ENCODE data around the gene CHRNA1.

CHRNA1 gene

DNA sequence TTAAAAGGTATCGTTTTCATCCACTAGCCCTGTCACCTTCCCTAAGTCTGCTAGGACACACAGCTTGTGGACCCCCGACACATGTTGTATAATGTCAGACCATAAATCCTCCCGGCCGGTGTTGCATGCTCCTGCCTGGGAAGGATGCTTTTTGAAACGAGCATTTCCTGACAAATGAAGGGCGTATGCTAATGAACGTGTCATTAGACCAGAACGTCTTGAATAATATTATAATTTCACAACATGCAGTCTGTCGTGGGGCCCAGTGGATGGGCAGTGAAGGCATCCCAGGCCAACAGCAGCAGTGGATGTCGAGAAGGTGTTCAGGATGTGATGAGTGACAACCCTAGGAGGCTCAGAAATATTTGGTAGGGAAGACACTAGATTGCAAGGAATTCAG, 7.5 kb downstream of the CHRNA1 start:
- no peak for DNase-seq (ENCODE audit: low read depth)
- no peaks in the 10 kb centered on the region for H3K36me3 ChIP-seq (ENCODE audit: control insufficient read depth, insufficient read depth, low read length, severe bottlenecking)
- H3K4me1 ChIP-seq (ENCODE audit: control insufficient read depth, insufficient read depth, low read length): no peaks in the 10 kb centered on the region
- no peak overlapping the region for H3K4me3 ChIP-seq (ENCODE audit: low read length)
- no peak overlapping the region for H3K9ac ChIP-seq (ENCODE audit: low read length)
- H3K9me3 ChIP-seq (ENCODE audit: control insufficient read depth, low read length): no peaks in the 10 kb centered on the region
- no peaks in the 10 kb centered on the region for H3K27me3 ChIP-seq (replicated peaks; ENCODE audit: control insufficient read depth, insufficient read depth, low read length)

- H3K27me3 ChIP-seq (replicated peaks; ENCODE audit: control insufficient read depth, insufficient read depth, low read length): peaks cover 3% of the 10 kb centered on the region
- H3K9me3 ChIP-seq (ENCODE audit: control insufficient read depth, low read length): no peaks in the 10 kb centered on the region
- H3K9ac ChIP-seq (ENCODE audit: low read length): no peak overlapping the region
- H3K4me1 ChIP-seq (ENCODE audit: control insufficient read depth, insufficient read depth, low read length): no peaks in the 10 kb centered on the region
- no peaks in the 10 kb centered on the region for H3K36me3 ChIP-seq (ENCODE audit: control insufficient read depth, insufficient read depth, low read length, severe bottlenecking)
- no peak overlapping the region for H3K4me3 ChIP-seq (ENCODE audit: low read length)
- DNase-seq (ENCODE audit: low read depth): no peak
These were observed 11.1 kb downstream of the CHRNA1 start for GRCh38 chr2:174753038-174753633.

DNA sequence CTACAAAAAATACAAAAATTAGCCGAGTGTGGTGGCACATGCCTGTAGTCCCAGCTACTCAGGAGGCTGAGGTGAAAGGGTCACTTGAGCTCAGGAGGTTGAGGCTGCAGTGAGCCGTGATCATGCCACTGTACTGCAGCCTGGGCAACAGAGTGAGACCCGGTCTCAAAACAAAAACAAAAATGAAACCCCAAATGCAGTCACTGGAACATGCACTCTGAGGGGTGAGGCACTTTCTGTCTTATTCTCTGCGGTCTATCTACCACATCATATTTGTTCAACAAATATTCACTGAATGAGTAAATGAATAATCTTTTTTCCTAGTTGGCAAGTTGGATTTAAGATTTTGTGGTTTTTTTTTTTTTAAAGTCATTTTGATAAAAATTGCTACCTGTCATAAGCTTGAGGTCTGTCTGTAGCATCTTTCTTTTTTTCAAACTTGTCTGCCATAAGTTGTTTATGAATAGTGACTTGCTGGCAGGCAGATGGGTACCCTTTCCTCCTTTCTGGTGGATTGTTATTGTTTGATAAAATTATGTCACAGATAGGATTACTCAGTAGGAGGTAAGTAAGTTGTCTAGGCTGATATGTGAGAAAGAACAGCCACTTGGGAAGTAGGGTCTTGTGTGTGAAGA, 11.8 kb downstream of the CHRNA1 start:
- peaks cover 3% of the 10 kb centered on the region for H3K27me3 ChIP-seq (replicated peaks; ENCODE audit: control insufficient read depth, insufficient read depth, low read length)
- H3K9me3 ChIP-seq (ENCODE audit: control insufficient read depth, low read length): no peaks in the 10 kb centered on the region
- peak; percentile 21 for DNase-seq (ENCODE audit: low read depth)
- H3K9ac ChIP-seq (ENCODE audit: low read length): no peak overlapping the region
- H3K4me1 ChIP-seq (ENCODE audit: control insufficient read depth, insufficient read depth, low read length): no peaks in the 10 kb centered on the region
- H3K36me3 ChIP-seq (ENCODE audit: control insufficient read depth, insufficient read depth, low read length, severe bottlenecking): no peaks in the 10 kb centered on the region
- H3K4me3 ChIP-seq (ENCODE audit: low read length): no peak overlapping the region

GRCh38 chr2:174750923-174751441, 13.3 kb downstream of the CHRNA1 start:
- H3K9ac ChIP-seq (ENCODE audit: low read length): no peak overlapping the region
- no peak for DNase-seq (ENCODE audit: low read depth)
- H3K36me3 ChIP-seq (ENCODE audit: control insufficient read depth, insufficient read depth, low read length, severe bottlenecking): no peaks in the 10 kb centered on the region
- no peaks in the 10 kb centered on the region for H3K4me1 ChIP-seq (ENCODE audit: control insufficient read depth, insufficient read depth, low read length)
- H3K27me3 ChIP-seq (replicated peaks; ENCODE audit: control insufficient read depth, insufficient read depth, low read length): peaks cover 3% of the 10 kb centered on the region
- no peaks in the 10 kb centered on the region for H3K9me3 ChIP-seq (ENCODE audit: control insufficient read depth, low read length)
- H3K4me3 ChIP-seq (ENCODE audit: low read length): no peak overlapping the region

GRCh38 chr2:174749793-174750192, 14.5 kb downstream of the CHRNA1 start:
- Histone ChIP-seq H3K9ac (ENCODE audit: low read length) (no peak overlapping the region), H3K36me3 (ENCODE audit: control insufficient read depth, insufficient read depth, low read length, severe bottlenecking) (no peaks in the 10 kb centered on the region), H3K9me3 (ENCODE audit: control insufficient read depth, low read length) (no peaks in the 10 kb centered on the region), H3K4me1 (ENCODE audit: control insufficient read depth, insufficient read depth, low read length) (no peaks in the 10 kb centered on the region), H3K4me3 (ENCODE audit: low read length) (no peak overlapping the region), H3K27me3 (replicated peaks; ENCODE audit: control insufficient read depth, insufficient read depth, low read length) (peaks cover 3% of the 10 kb centered on the region)
- no peak for DNase-seq (ENCODE audit: low read depth)

GRCh38 chr2:174748948-174749347, 15.3 kb downstream of the CHRNA1 start:
- Histone ChIP-seq H3K4me1 (ENCODE audit: control insufficient read depth, insufficient read depth, low read length) (no peaks in the 10 kb centered on the region), H3K36me3 (ENCODE audit: control insufficient read depth, insufficient read depth, low read length, severe bottlenecking) (no peaks in the 10 kb centered on the region), H3K27me3 (replicated peaks; ENCODE audit: control insufficient read depth, insufficient read depth, low read length) (peaks cover 3% of the 10 kb centered on the region), H3K4me3 (ENCODE audit: low read length) (no peak overlapping the region), H3K9me3 (ENCODE audit: control insufficient read depth, low read length) (no peaks in the 10 kb centered on the region), H3K9ac (ENCODE audit: low read length) (no peak overlapping the region)
- peak; percentile 79 for DNase-seq (ENCODE audit: low read depth)

DNA sequence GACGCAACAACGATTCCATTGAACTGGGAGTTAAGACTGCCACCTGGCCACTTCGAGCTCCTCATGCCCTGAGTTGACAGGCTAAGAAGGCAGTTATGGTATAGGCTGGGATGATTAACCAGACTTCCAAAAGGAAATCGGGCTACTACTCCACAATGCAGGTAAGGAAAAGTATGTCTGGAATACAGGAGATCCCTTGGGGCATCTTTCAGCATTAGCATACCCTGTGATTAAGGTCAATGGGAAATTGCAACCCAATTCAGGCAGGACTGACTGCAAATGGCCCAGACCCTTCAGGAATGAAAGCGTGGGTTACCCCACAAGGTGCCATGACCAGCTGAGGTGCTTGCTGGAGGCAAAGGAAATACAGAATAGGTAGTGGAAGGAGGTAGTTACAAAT, 19.1 kb downstream of the CHRNA1 start:
- Histone ChIP-seq H3K4me3 (ENCODE audit: low read length) (no peak overlapping the region), H3K9me3 (ENCODE audit: control insufficient read depth, low read length) (no peaks in the 10 kb centered on the region)
- DNase-seq (ENCODE audit: low read depth): no peak

GRCh38 chr2:174744111-174744510, 20.2 kb downstream of the CHRNA1 start:
- no peak for DNase-seq (ENCODE audit: low read depth)
- Histone ChIP-seq H3K4me1 (ENCODE audit: control insufficient read depth, insufficient read depth, low read length) (no peaks in the 10 kb centered on the region), H3K4me3 (ENCODE audit: low read length) (no peak overlapping the region), H3K36me3 (ENCODE audit: control insufficient read depth, insufficient read depth, low read length, severe bottlenecking) (no peaks in the 10 kb centered on the region), H3K9me3 (ENCODE audit: control insufficient read depth, low read length) (no peaks in the 10 kb centered on the region), H3K9ac (ENCODE audit: low read length) (no peak overlapping the region), H3K27me3 (replicated peaks; ENCODE audit: control insufficient read depth, insufficient read depth, low read length) (peaks cover 11% of the 10 kb centered on the region)

More for the DNA sequence above, 19.1 kb downstream of the CHRNA1 start:
- no peaks in the 10 kb centered on the region for H3K36me3 ChIP-seq (ENCODE audit: control insufficient read depth, insufficient read depth, low read length, severe bottlenecking)
- H3K9ac ChIP-seq (ENCODE audit: low read length): no peak overlapping the region
- peaks cover 11% of the 10 kb centered on the region for H3K27me3 ChIP-seq (replicated peaks; ENCODE audit: control insufficient read depth, insufficient read depth, low read length)
- no peaks in the 10 kb centered on the region for H3K4me1 ChIP-seq (ENCODE audit: control insufficient read depth, insufficient read depth, low read length)

- H3K36me3 ChIP-seq (ENCODE audit: control insufficient read depth, insufficient read depth, low read length, severe bottlenecking): no peaks in the 10 kb centered on the region
- H3K9ac ChIP-seq (ENCODE audit: low read length): no peak overlapping the region
- H3K9me3 ChIP-seq (ENCODE audit: control insufficient read depth, low read length): no peaks in the 10 kb centered on the region
- H3K4me3 ChIP-seq (ENCODE audit: low read length): no peak overlapping the region
- H3K4me1 ChIP-seq (ENCODE audit: control insufficient read depth, insufficient read depth, low read length): no peaks in the 10 kb centered on the region
- peaks cover 18% of the 10 kb centered on the region for H3K27me3 ChIP-seq (replicated peaks; ENCODE audit: control insufficient read depth, insufficient read depth, low read length)
- DNase-seq (ENCODE audit: low read depth): no peak
These were observed 23.6 kb downstream of the CHRNA1 start for GRCh38 chr2:174740721-174741120.

GRCh38 chr2:174738841-174739240, 25.4 kb downstream of the CHRNA1 start:
- Histone ChIP-seq H3K9ac (ENCODE audit: low read length) (no peak overlapping the region), H3K9me3 (ENCODE audit: control insufficient read depth, low read length) (no peaks in the 10 kb centered on the region), H3K4me1 (ENCODE audit: control insufficient read depth, insufficient read depth, low read length) (no peaks in the 10 kb centered on the region), H3K36me3 (ENCODE audit: control insufficient read depth, insufficient read depth, low read length, severe bottlenecking) (no peaks in the 10 kb centered on the region), H3K4me3 (ENCODE audit: low read length) (no peak overlapping the region), H3K27me3 (replicated peaks; ENCODE audit: control insufficient read depth, insufficient read depth, low read length) (peaks cover 18% of the 10 kb centered on the region)
- no peak for DNase-seq (ENCODE audit: low read depth)

DNA sequence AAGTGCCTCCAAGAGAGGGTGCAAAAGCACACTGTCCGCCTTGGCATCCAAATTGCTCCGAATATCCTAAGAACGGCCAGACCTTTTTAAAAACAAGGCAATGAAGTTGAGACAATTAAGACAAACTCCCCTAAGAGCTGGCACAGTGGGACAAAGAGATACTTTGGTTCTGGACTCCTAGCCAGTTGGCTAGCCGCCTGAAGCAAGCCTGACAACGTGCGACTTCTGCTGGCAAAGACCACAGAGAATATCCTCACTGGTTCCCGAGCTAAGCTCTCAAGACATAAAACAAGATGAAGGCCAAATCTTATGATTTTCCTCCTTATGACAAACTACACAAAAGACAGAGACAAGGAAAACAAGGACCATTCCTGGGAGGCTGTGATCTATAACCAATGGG, 32.7 kb downstream of the CHRNA1 start:
- Histone ChIP-seq H3K4me1 (ENCODE audit: control insufficient read depth, insufficient read depth, low read length) (peaks cover 8% of the 10 kb centered on the region), H3K9me3 (ENCODE audit: control insufficient read depth, low read length) (no peaks in the 10 kb centered on the region), H3K9ac (ENCODE audit: low read length) (no peak overlapping the region), H3K4me3 (ENCODE audit: low read length) (no peak overlapping the region), H3K27me3 (replicated peaks; ENCODE audit: control insufficient read depth, insufficient read depth, low read length) (peaks cover 38% of the 10 kb centered on the region), H3K36me3 (ENCODE audit: control insufficient read depth, insufficient read depth, low read length, severe bottlenecking) (no peaks in the 10 kb centered on the region)
- DNase-seq (ENCODE audit: low read depth): no peak

- no peak overlapping the region for H3K9ac ChIP-seq (ENCODE audit: low read length)
- peaks cover 8% of the 10 kb centered on the region for H3K4me1 ChIP-seq (ENCODE audit: control insufficient read depth, insufficient read depth, low read length)
- peaks cover 45% of the 10 kb centered on the region for H3K27me3 ChIP-seq (replicated peaks; ENCODE audit: control insufficient read depth, insufficient read depth, low read length)
- DNase-seq (ENCODE audit: low read depth): no peak
- H3K4me3 ChIP-seq (ENCODE audit: low read length): peak overlapping the region; percentile 76
- no peaks in the 10 kb centered on the region for H3K36me3 ChIP-seq (ENCODE audit: control insufficient read depth, insufficient read depth, low read length, severe bottlenecking)
- H3K9me3 ChIP-seq (ENCODE audit: control insufficient read depth, low read length): no peaks in the 10 kb centered on the region
These were observed 33.6 kb downstream of the CHRNA1 start for GRCh38 chr2:174730698-174731018.

Measured in adipocyte (in vitro differentiated cells).